ENCODE measurements around the gene RLF.
"Not testable (repeated sequence)": the region's sequence is repeated elsewhere in the genome, so short reads cannot be mapped to it uniquely, and the experiment has no call there.

- TF ChIP-seq CTCF (IDR thresholded peaks at IDR 0.05); POLR2A (IDR thresholded peaks at IDR 0.05; ENCODE audit: low read depth); POLR2AphosphoS5 (IDR thresholded peaks at IDR 0.05); EP300 (IDR thresholded peaks at IDR 0.05): not testable (repeated sequence)
These were observed 33.5 kb downstream of the RLF start for GRCh38 chr1:40194639-40195038.
